Body of pancreas (tissue), 4 donors: ENCODE data around the gene SNX5.

ENCODE experiments used
- CTCF ChIP-seq, 7 experiments: fragments of 450-650 bp in 4 of 7; fragments of 200-600 bp in 3 of 7; sonication (generic) in 3 of 7; IDR thresholded peaks; one replicate each; pipeline ENCODE4 v1.5.1; 2016 to 2019; ENCODE audit warnings: antibody characterized with exemption in 7 of 7
- POLR2A ChIP-seq, 3 donors: fragments of 450-650 bp; IDR thresholded peaks; one replicate each; pipeline ENCODE4 v1.6.1; 2016; ENCODE audit warnings: antibody characterized with exemption in 3 of 3, mild to moderate bottlenecking in 2 of 3

GRCh38 chr20:17966432-17967310 lies 1.9 kb downstream of the SNX5 start:
- peak in 3 of 7 experiments; percentile 22 to 28 (median 24) for TF ChIP-seq CTCF (IDR thresholded peaks at IDR 0.05)
- TF ChIP-seq POLR2A (IDR thresholded peaks at IDR 0.05) = no peak
